Osteocyte (in vitro differentiated cells): ENCODE data around the gene GALNT2. TPM values are rescaled to one million over a fixed set of nuclear protein-coding genes. Genes with fewer than 3 reads are reported as not detected.

Source experiments
- DNase-seq: peaks from one replicate; pipeline ENCODE4 v3.0.0; 2021; ENCODE audit warnings: mixed read lengths; ENCODE audit not compliant: unreplicated experiment; ENCODE audit errors: extremely low spot score
- H3K27ac Mint-ChIP-seq: one replicate; pipeline ENCODE4 v1.8.0; 2021; ENCODE audit warnings: mild to moderate bottlenecking, mixed read lengths; ENCODE audit not compliant: unreplicated experiment
- H3K27me3 Mint-ChIP-seq: one replicate; pipeline ENCODE4 v1.8.0; 2021; ENCODE audit warnings: mixed read lengths; ENCODE audit not compliant: unreplicated experiment
- H3K36me3 Mint-ChIP-seq: one replicate; pipeline ENCODE4 v1.8.0; 2021; ENCODE audit warnings: mixed read lengths; ENCODE audit not compliant: unreplicated experiment
- H3K4me1 Mint-ChIP-seq: one replicate; pipeline ENCODE4 v1.8.0; 2021; ENCODE audit warnings: mixed read lengths; ENCODE audit not compliant: unreplicated experiment
- H3K4me3 Mint-ChIP-seq: one replicate; pipeline ENCODE4 v1.8.0; 2021; ENCODE audit warnings: mild to moderate bottlenecking, moderate library complexity, mixed read lengths; ENCODE audit not compliant: unreplicated experiment
- H3K9me3 Mint-ChIP-seq: one replicate; pipeline ENCODE4 v1.8.0; 2021; ENCODE audit warnings: mixed read lengths; ENCODE audit not compliant: unreplicated experiment
- total RNA-seq: library from RNA; stranded (reverse); gene quantifications from 2 replicates; pipeline ENCODE4 v1.2.1, GENCODE V29; 2021
- TF ChIP-seq, protein P1 (sequence below): fragments of 200-600 bp; sonication (generic); IDR thresholded peaks from 2 replicates; pipeline ENCODE4 v1.5.0; 2021; ENCODE audit warnings: antibody characterized with exemption, mild to moderate bottlenecking, moderate library complexity

The GALNT2 gene
- total RNA-seq, 1 donor from 2014 or later: 149 TPM

DNA sequence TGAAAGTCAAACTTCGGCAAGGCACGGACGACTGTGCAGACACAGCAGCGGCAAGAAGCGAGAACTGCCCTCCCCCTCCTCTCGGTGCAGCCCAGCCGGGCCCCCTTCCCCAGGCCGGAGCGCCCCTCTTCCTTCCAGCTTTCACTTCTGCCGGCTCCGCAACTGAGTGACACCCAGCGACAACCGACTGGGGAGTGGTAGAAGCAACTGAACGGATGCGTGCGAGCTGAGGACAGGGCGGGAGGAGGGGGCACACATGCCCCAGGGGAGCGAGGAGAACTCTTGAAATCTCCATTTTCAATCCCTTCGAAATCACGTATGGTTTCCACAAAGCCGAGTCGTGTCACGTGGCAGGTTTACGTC is 212.5 kb downstream of the GALNT2 start:
- Mint-ChIP-seq H3K36me3 (peaks cover 46% of the 10 kb centered on the region), H3K27me3 (no peaks in the 10 kb centered on the region), H3K4me1 (no peaks in the 10 kb centered on the region), H3K9me3 (no peaks in the 10 kb centered on the region), H3K4me3 (no peak overlapping the region), H3K27ac (no peak overlapping the region)
- TF ChIP-seq, protein P1, sequence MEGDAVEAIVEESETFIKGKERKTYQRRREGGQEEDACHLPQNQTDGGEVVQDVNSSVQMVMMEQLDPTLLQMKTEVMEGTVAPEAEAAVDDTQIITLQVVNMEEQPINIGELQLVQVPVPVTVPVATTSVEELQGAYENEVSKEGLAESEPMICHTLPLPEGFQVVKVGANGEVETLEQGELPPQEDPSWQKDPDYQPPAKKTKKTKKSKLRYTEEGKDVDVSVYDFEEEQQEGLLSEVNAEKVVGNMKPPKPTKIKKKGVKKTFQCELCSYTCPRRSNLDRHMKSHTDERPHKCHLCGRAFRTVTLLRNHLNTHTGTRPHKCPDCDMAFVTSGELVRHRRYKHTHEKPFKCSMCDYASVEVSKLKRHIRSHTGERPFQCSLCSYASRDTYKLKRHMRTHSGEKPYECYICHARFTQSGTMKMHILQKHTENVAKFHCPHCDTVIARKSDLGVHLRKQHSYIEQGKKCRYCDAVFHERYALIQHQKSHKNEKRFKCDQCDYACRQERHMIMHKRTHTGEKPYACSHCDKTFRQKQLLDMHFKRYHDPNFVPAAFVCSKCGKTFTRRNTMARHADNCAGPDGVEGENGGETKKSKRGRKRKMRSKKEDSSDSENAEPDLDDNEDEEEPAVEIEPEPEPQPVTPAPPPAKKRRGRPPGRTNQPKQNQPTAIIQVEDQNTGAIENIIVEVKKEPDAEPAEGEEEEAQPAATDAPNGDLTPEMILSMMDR: no peak
- no peak for DNase-seq

DNA sequence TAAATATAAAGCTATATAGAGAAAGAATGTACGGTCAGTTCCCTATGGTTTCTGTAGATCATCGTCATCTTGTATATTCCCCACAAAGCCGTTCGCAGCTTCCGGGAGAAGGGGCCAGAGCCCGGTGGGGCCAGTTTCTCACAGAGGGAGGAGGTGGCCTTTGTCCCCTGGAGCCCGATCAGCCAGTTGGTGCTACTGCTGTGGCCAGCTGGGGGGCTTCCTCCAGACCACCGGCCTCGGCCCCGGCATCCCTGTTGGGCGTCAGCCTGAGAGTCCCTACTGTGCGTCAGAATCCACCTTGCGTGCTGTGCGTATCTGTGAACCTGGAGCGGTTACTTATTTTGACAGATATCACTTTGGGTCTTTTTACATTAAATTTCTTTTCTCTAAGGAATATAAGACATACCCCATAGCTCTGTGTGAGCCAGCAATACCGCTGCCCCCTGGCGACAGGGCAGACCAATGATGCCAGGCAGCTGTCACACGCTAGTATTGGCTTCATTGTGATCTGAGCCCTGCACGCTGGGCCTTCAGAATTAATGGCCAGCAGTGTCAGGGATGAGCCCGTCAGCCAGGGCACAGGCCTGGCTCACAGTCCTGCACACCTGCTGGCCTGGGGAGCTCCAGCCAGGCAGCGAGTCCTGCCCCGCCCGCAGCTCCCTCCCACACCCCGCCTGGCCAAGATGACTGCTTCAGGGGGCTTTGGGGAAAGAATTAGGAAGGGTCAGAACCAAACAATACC is 213.2 kb downstream of the GALNT2 start:
- Mint-ChIP-seq H3K4me1 (no peaks in the 10 kb centered on the region), H3K9me3 (no peaks in the 10 kb centered on the region), H3K36me3 (peaks cover 44% of the 10 kb centered on the region), H3K27me3 (no peaks in the 10 kb centered on the region), H3K4me3 (no peak overlapping the region), H3K27ac (no peak overlapping the region)
- TF ChIP-seq, protein P1: no peak
- no peak for DNase-seq

DNA sequence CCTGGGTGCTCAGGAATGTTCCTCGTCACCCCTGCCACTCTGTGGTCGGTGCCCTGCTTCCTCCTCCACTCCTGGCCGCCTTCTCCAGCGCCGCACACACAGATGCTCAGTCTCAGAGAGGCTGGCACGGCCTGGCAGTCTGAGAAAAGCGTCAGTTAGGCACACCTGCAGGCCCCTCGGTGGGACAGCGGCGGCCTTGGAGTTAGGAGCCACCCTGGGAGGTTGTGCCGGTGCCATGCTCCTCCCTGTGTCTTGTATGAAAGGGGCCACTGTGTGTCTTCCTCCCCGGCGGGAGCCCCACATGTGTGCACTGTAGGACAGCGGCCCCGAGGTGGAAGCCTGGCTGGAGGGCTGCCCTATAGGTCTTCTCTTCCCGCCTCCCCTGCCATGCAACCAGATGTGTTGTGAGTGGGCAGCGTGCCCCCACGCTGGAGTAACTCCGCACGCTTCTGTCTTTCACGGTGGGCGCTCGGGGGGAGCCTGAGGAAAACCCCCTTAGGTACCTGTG is 213.9 kb downstream of the GALNT2 start:
- H3K27me3 Mint-ChIP-seq: no peaks in the 10 kb centered on the region
- H3K36me3 Mint-ChIP-seq: peaks cover 44% of the 10 kb centered on the region
- no peak for DNase-seq
- no peak overlapping the region for H3K27ac Mint-ChIP-seq
- H3K9me3 Mint-ChIP-seq: no peaks in the 10 kb centered on the region
- TF ChIP-seq, protein P1: no peak
- H3K4me3 Mint-ChIP-seq: no peak overlapping the region
- no peaks in the 10 kb centered on the region for H3K4me1 Mint-ChIP-seq

DNA sequence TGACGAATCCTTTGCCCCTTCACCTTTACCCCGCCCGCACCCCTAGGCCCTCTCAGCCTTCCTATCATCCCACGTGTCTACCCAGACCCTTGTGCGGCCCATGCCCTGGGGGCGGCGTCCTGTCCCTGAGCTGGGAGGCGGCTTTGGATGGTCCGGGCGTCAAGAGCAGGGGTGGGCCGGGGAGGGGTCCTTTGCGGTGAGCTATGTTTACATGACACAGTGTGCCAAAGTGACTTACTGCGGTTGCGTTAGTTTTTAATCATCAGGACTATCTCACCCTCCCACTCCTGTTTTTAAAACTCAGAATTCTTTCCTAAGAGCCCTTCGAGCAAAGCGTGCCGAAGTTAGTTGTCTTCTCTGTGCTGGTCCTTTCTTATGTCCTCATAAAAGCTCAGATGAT is 214.5 kb downstream of the GALNT2 start:
- no peaks in the 10 kb centered on the region for H3K9me3 Mint-ChIP-seq
- no peaks in the 10 kb centered on the region for H3K27me3 Mint-ChIP-seq
- TF ChIP-seq, protein P1: no peak
- no peaks in the 10 kb centered on the region for H3K4me1 Mint-ChIP-seq
- DNase-seq: no peak
- no peak overlapping the region for H3K27ac Mint-ChIP-seq
- H3K36me3 Mint-ChIP-seq: peaks cover 43% of the 10 kb centered on the region
- no peak overlapping the region for H3K4me3 Mint-ChIP-seq

DNA sequence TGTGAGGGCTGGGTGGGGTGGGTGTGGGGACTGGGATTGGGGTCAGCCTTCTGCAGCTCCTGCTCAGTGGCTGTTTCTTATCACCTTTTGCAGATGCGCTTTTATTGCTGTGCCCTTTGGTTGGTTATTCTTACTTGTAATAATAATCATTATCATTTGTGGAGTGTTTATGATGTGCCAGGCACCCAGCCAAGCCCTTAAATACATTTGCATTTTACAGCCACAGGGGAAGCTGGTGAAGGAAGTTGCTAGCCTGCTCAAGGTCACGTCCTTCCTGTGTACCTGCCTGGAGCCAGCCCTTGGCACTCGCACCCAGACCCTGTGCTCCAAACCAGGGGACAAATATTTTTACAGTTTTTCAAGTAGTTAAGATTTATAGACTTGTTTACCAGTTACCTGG is 215.1 kb downstream of the GALNT2 start:
- Mint-ChIP-seq H3K27me3 (no peaks in the 10 kb centered on the region), H3K36me3 (peaks cover 37% of the 10 kb centered on the region), H3K27ac (no peak overlapping the region), H3K4me3 (no peak overlapping the region), H3K4me1 (no peaks in the 10 kb centered on the region), H3K9me3 (no peaks in the 10 kb centered on the region)
- TF ChIP-seq, protein P1: no peak
- DNase-seq: no peak
